Measurements from ENCODE around the gene RBM17. TPM values are rescaled to one million over a fixed set of nuclear protein-coding genes. Genes with fewer than 3 reads are reported as not detected.

The RBM17 gene
- total and polyA plus RNA-seq, 2 experiments from 2014 or later, result 86.2 to 125 TPM

DNA sequence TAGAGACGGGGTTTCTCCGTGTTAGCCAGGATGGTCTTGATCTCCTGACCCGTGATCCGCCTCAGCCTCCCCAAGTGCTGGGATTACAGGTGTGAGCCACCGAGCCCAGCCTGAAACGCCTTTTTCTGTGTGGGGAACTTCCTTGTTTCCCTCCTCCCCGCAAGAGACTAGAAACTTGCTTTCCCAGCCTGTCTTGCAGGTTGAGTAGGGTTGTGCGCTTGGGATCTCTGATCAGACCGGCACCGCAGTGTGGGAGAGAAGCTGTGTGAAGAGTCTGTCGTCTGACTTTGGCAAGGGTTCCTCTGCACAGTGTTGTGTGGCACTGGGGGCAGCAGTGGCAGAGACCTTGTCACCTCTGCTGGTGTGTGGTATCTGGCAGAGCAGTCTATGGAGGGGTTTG, 28.9 kb downstream of the RBM17 start:
- DNase-seq (ENCODE audit: low read depth in 1 of 2, low spot score in 1 of 2), result no peak
- Histone ChIP-seq H3K27ac (no peak overlapping the region), H3K4me3 (no peak overlapping the region), H3K4me1 (ENCODE audit: low read depth) (peaks cover 14% of the 10 kb centered on the region), H3K27me3 (no peaks in the 10 kb centered on the region), H3K36me3 (peaks cover 34% of the 10 kb centered on the region), H3K9me3 (ENCODE audit: low read depth) (no peaks in the 10 kb centered on the region)
- TF ChIP-seq, protein P1, sequence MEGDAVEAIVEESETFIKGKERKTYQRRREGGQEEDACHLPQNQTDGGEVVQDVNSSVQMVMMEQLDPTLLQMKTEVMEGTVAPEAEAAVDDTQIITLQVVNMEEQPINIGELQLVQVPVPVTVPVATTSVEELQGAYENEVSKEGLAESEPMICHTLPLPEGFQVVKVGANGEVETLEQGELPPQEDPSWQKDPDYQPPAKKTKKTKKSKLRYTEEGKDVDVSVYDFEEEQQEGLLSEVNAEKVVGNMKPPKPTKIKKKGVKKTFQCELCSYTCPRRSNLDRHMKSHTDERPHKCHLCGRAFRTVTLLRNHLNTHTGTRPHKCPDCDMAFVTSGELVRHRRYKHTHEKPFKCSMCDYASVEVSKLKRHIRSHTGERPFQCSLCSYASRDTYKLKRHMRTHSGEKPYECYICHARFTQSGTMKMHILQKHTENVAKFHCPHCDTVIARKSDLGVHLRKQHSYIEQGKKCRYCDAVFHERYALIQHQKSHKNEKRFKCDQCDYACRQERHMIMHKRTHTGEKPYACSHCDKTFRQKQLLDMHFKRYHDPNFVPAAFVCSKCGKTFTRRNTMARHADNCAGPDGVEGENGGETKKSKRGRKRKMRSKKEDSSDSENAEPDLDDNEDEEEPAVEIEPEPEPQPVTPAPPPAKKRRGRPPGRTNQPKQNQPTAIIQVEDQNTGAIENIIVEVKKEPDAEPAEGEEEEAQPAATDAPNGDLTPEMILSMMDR (IDR thresholded peaks at IDR 0.05; ENCODE audit: low read depth, low read length), result no peak

DNA sequence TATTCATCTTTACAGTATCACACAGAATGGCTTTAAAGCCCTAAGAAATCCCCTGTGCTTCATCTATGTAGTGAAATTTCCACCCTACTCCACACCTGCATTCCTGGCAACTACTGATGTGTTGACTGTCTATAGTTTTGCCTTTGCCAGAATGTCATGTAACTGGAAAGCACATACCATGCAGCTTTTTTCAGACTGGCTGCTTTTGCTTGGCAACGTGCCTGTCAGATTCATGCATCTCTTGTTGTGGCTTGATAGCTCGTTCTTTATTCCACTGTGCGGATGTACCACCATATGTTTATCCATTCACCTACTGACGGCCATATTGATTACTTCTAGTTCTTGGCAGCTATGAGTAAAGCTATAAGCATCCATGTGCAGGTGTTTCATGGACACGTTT, 30.6 kb downstream of the RBM17 start:
- Histone ChIP-seq H3K27ac (peak overlapping the region; percentile 34), H3K36me3 (peaks cover 17% of the 10 kb centered on the region), H3K4me1 (ENCODE audit: low read depth) (peaks cover 14% of the 10 kb centered on the region), H3K9me3 (ENCODE audit: low read depth) (no peaks in the 10 kb centered on the region), H3K4me3 (no peak overlapping the region), H3K27me3 (no peaks in the 10 kb centered on the region)
- TF ChIP-seq, protein P1 (IDR thresholded peaks at IDR 0.05; ENCODE audit: low read depth, low read length), result no peak
- no peak for DNase-seq (ENCODE audit: low read depth in 1 of 2, low spot score in 1 of 2)

DNA sequence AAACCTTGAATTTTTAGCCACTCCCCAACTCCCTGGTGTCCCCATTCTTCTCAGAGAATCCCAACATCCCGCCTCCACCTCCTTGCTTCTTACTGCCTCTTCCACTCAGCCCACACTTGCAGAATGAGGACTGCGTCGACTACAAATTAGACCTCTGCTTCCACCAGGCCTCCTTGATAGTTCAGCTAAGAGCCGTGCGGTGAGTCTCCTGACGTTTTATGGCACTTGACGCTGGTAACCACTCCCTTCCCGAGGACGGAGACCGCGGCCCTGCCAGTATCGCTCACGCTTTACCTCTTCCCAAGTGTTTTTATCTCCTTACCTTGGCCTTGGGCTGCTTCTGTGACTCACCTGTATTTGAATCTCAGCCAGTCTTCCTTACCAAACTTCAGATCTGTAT, 31.1 kb downstream of the RBM17 start:
- TF ChIP-seq, protein P1 (IDR thresholded peaks at IDR 0.05; ENCODE audit: low read depth, low read length), result no peak
- DNase-seq (ENCODE audit: low read depth in 1 of 2, low spot score in 1 of 2), result no peak
- Histone ChIP-seq H3K27ac (peak overlapping the region; percentile 34), H3K4me1 (ENCODE audit: low read depth) (peaks cover 14% of the 10 kb centered on the region), H3K9me3 (ENCODE audit: low read depth) (no peaks in the 10 kb centered on the region), H3K4me3 (no peak overlapping the region), H3K27me3 (no peaks in the 10 kb centered on the region), H3K36me3 (peaks cover 13% of the 10 kb centered on the region)

DNA sequence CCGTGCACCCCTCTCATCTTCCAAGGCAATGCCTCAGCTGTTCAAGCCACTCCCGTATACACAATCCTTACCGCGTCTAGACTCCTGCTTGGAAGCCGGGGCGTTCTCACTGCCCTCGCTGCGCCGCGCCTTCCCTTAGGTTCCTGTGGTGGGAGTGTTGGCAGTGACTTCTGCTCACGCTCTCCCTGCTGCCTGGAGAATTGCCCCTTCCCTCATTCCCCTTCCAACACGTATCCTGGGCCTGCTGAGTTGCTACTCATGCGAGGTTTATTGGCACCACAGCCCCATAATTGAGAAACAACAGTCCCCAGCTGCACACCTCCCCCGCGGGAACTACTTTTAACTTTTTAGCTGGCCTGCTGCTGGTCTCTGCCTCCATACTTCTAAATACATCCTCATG, 31.9 kb downstream of the RBM17 start:
- H3K27me3 ChIP-seq, result no peaks in the 10 kb centered on the region
- DNase-seq (ENCODE audit: low read depth in 1 of 2, low spot score in 1 of 2), result peak in 1 of 2 donors; percentile 61
- no peaks in the 10 kb centered on the region for H3K9me3 ChIP-seq (ENCODE audit: low read depth)
- peaks cover 8% of the 10 kb centered on the region for H3K36me3 ChIP-seq
- no peak overlapping the region for H3K27ac ChIP-seq
- peaks cover 14% of the 10 kb centered on the region for H3K4me1 ChIP-seq (ENCODE audit: low read depth)
- TF ChIP-seq, protein P1 (IDR thresholded peaks at IDR 0.05; ENCODE audit: low read depth, low read length), result no peak
- no peak overlapping the region for H3K4me3 ChIP-seq

DNA sequence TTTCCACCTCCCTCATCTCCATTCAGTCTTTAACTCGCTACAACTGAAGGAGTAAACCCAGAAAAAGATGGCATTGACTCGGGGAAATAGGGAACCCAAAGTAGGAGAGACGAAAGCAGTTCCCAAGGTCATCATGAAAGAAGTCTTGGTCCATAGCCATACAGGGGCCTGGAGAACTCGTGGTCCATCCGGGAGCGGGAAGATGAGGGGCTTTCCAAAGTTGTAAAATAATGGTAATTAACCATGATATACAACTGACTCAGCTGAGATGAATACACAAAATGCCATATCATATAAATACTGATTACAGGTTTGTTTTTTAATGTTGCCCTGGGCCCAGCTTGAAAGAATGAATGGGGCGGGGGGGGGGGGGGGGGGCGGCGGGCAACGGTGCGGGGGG, 32.3 kb downstream of the RBM17 start:
- DNase-seq (ENCODE audit: low read depth in 1 of 2, low spot score in 1 of 2), result no peak
- no peak overlapping the region for H3K27ac ChIP-seq
- no peak overlapping the region for H3K4me3 ChIP-seq

More for the DNA sequence above, 32.3 kb downstream of the RBM17 start:
- H3K36me3 ChIP-seq, result peaks cover 4% of the 10 kb centered on the region
- H3K9me3 ChIP-seq (ENCODE audit: low read depth), result no peaks in the 10 kb centered on the region
- H3K27me3 ChIP-seq, result no peaks in the 10 kb centered on the region
- TF ChIP-seq, protein P1 (IDR thresholded peaks at IDR 0.05; ENCODE audit: low read depth, low read length), result no peak
- H3K4me1 ChIP-seq (ENCODE audit: low read depth), result peaks cover 11% of the 10 kb centered on the region

All from cardiac muscle cell (in vitro differentiated cells and primary cell).